A549 treated with DMSO at 1 μM for 4 hours (cell line): ENCODE data around the gene MRPL12. TPM values are rescaled to one million over a fixed set of nuclear protein-coding genes. Genes with fewer than 3 reads are reported as not detected.

Source experiments
- total RNA-seq: library from RNA; stranded (reverse); fragments of 200-300 nt; extraction: Qiagen RNA extraction; gene quantifications from 5 replicates; pipeline ENCODE4 v1.2.3, GENCODE V29; 2022; ENCODE audit warnings: low read depth

Gene MRPL12
- 202 to 324 TPM (median 283 TPM) in 5 replicates for total RNA-seq

DNA sequence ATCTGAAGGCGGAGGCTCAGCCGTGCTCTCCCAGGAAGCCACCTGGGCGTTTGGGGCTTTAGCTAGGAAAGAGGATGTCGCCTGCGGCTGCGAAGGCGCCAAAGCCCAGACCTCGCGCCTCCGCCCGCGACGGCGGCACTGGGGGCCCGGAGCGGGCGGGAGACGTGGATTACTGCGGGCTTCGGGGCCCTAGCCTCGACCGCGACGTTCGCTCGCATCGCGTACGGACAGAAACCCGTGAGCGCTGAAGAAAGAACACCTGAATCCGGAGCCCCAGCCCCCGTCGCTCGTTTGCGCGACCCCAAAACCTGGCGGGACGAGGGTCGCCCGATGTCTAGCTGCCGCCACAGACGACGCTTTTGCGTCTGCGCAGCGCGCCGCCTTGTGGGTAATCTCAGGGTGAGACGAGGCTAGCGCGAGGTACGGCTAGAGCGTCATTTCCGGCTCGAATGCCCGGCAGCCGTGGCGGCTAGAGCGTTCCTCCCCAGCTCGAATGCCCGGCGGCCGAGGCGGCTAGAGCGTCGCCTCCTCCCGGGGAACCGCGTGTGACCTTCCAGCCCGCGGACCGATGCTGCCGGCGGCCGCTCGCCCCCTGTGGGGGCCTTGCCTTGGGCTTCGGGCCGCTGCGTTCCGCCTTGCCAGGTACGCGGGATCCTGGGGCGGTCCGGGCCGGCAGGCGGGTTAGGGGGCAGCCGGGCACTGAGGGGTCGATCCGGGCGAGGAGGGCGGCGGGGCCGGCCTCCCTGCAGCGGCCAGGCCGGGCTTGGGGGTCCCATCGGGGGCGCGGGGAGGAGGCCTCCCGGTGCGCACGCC lies at the start of gene MRPL12:
Gene MRPL12 (plus strand): TSS at position 434 of the 813 bp plus-strand sequence. CDS start 135 bp downstream, at position 569.

GRCh38 chr17:81656118-81656743 lies 46.9 kb upstream of the MRPL12 start, which contains the start of gene PDE6G:
TSS of gene PDE6G (minus strand) at chr17:81656542. CDS start at chr17:81653305, 3,237 bp downstream.

DNA sequence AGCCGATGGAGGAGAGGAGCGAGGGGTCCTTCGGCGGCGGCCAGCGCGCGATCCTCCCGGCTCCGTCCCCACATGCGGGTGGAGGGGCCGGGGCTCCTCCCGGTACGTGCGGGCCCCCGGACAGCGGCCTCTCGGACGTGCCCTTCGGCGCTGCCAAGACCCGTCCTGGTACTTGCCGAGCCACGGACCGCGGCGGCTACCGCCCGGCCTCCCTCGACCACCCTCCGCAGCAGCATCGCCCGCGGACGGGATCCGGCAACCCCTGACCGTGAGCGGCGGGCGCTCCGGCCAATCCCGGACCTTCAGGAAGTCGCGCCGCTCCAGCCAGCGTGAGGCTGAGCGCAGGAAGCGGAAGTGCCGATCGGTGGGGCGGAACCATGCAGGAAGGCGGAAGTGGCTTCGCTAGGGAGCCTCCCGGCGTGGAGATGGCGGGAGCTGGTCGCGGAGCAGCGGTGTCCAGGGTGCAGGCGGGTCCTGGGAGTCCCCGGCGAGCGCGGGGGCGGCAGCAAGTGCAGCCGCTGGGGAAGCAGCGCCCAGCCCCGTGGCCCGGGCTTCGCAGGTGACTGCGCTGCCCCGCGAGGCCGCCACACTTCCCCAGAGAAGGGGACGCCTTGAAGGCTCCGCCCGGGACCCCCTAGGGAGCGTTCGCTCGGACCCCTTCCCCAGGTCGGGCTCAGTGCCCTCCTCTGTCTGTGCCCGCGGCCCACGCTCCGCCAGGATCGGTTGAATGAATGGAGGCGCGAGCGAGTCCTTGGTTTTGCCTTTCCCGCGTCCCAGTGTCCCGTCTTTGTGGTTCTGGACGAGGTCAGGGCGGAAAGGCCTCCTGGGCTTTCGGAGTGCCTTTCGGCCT lies 36.6 kb upstream of the MRPL12 start, which contains the start of the genes CCDC137 and OXLD1:
Gene CCDC137 (plus strand): TSS at position 396 of the 850 bp plus-strand sequence. CDS start 30 bp downstream, at position 426.
Gene OXLD1 (minus strand): TSS at position 264 of the 850 bp plus-strand sequence. CDS start 28 bp downstream, at position 236.

GRCh38 chr17:81683584-81684441 lies 19.4 kb upstream of the MRPL12 start, which contains the start of the genes ARL16 and HGS:
TSS of gene ARL16 (minus strand) at chr17:81683797. CDS start at chr17:81683753, 44 bp downstream.
TSS of gene HGS (plus strand) at chr17:81684011. CDS start at chr17:81684067, 56 bp downstream.

DNA sequence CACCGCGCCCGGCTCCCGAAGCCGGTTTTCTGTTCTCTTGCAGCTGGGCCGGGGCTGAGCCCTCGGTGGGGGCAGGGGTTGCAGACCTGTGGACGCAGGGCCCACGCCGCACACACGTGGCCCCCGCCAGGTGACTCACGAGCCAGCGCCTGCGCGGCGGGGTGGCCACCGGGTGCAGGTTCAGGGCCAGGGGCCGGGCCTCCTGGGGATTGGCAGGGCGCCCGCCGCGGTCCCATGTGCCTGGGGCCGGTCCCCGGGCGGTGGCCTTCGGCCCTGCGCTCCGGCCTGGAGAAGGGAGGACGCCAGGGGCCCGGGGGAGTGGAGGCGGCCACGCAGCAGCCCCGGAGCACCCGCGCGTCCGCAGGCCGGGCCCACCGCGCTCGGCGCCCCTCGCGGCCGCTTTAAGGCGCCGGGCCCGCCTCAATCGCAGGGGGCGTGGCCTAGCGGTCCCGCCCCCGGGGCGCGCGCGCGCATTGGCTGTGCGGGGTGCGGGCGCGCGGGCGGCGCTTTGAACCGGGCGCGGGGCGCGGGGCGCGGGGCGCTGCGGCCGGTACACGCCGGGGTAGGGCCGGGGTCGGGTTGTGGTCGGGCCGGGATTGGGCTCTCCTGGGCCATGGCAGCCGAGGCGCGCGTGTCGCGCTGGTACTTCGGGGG lies 8.8 kb downstream of the MRPL12 start, which contains the start of gene SLC25A10:
Gene SLC25A10 (plus strand): TSS at position 471 of the 654 bp plus-strand sequence. CDS start 143 bp downstream, at position 614.

Other genes starting within 250 kb of the MRPL12 start
- gene ACTG1, start 190.6 kb upstream of the MRPL12 start, total RNA-seq: 5,035 to 5,958 TPM (median 5,229 TPM) in 5 replicates
- 0.45 to 1.4 TPM (median 1.1 TPM) in 5 replicates for gene FSCN2, start 175.0 kb upstream of the MRPL12 start, total RNA-seq
- 21.3 to 29.3 TPM (median 24.7 TPM) in 5 replicates for gene FAAP100, start 151.0 kb upstream of the MRPL12 start, total RNA-seq
- 97.3 to 114 TPM (median 110 TPM) in 5 replicates for gene NPLOC4, start 66.3 kb upstream of the MRPL12 start, total RNA-seq
- gene TSPAN10, start 66.2 kb upstream of the MRPL12 start, total RNA-seq: 4.4 to 6.3 TPM (median 5.9 TPM) in 5 replicates
- 1.8 to 2.6 TPM (median 2.5 TPM) in 5 replicates for gene PDE6G, start 46.8 kb upstream of the MRPL12 start, total RNA-seq
- 34.5 to 63.2 TPM (median 56.9 TPM) in 5 replicates for gene OXLD1, start 36.8 kb upstream of the MRPL12 start, total RNA-seq
- 58.2 to 73.9 TPM (median 66.1 TPM) in 5 replicates for gene CCDC137, start 36.6 kb upstream of the MRPL12 start, total RNA-seq
- gene ARL16, start 19.6 kb upstream of the MRPL12 start, total RNA-seq: 48.6 to 52.2 TPM (median 50.3 TPM) in 5 replicates
- gene HGS, start 19.4 kb upstream of the MRPL12 start, total RNA-seq: 158 to 233 TPM (median 198 TPM) in 5 replicates
- 32.8 to 47.1 TPM (median 42.9 TPM) in 5 replicates for gene SLC25A10, start 8.9 kb downstream of the MRPL12 start, total RNA-seq
- 0.26 to 0.56 TPM (median 0.38 TPM) in 5 replicates for gene GCGR, start 100.8 kb downstream of the MRPL12 start, total RNA-seq
- gene MCRIP1, start 129.9 kb downstream of the MRPL12 start, total RNA-seq: 87.6 to 104 TPM (median 95.6 TPM) in 5 replicates
- 0.22 TPM in 1 of 5 replicates, not detected in the others for gene PPP1R27, start 131.7 kb downstream of the MRPL12 start, total RNA-seq
- gene P4HB, start 157.2 kb downstream of the MRPL12 start, total RNA-seq: 652 to 813 TPM (median 701 TPM) in 5 replicates
- gene ARHGDIA, start 168.0 kb downstream of the MRPL12 start, total RNA-seq: 502 to 666 TPM (median 606 TPM) in 5 replicates
- 170 to 259 TPM (median 230 TPM) in 5 replicates for gene ALYREF, start 188.2 kb downstream of the MRPL12 start, total RNA-seq
- gene ANAPC11, start 188.4 kb downstream of the MRPL12 start, total RNA-seq: 205 to 282 TPM (median 254 TPM) in 5 replicates
- gene NPB, start 198.9 kb downstream of the MRPL12 start, total RNA-seq: 0.34 to 0.62 TPM (median 0.56 TPM) in 5 replicates
- 14.0 to 16.6 TPM (median 15.6 TPM) in 5 replicates for gene PCYT2, start 208.0 kb downstream of the MRPL12 start, total RNA-seq
- 34.9 to 52.3 TPM (median 41.3 TPM) in 5 replicates for gene SIRT7, start 214.8 kb downstream of the MRPL12 start, total RNA-seq
- gene MAFG, start 224.4 kb downstream of the MRPL12 start, total RNA-seq: 40.9 to 49.9 TPM (median 42.9 TPM) in 5 replicates
- 72.2 to 97.2 TPM (median 89.1 TPM) in 5 replicates for gene PYCR1, start 233.9 kb downstream of the MRPL12 start, total RNA-seq
- not detected in 5 replicates for gene MYADML2, start 243.9 kb downstream of the MRPL12 start, total RNA-seq